NK-92 (cell line): ENCODE data around the gene ECT2L.
"Not testable (repeated sequence)": the region's sequence is repeated elsewhere in the genome, so short reads cannot be mapped to it uniquely, and the experiment has no call there.

Experiments
- DNase-seq: peaks from one replicate; lab custom pipeline; 2025; ENCODE audit not compliant: unreplicated experiment; lab: John Stamatoyannopoulos, UW

Gene ECT2L

GRCh38 chr6:138926579-138926978 lies 130.7 kb downstream of the ECT2L start:
- DNase-seq = no peak

- no peak for DNase-seq
Measured at GRCh38 chr6:138931660-138932059, 135.8 kb downstream of the ECT2L start.

- not testable (repeated sequence) for DNase-seq
Measured at GRCh38 chr6:138936873-138937272, 141.0 kb downstream of the ECT2L start.

GRCh38 chr6:138943089-138943625 lies 147.3 kb downstream of the ECT2L start:
- DNase-seq = no peak

GRCh38 chr6:138944412-138944811 lies 148.5 kb downstream of the ECT2L start:
- no peak for DNase-seq

- no peak for DNase-seq
Measured at GRCh38 chr6:138945354-138945753, 149.5 kb downstream of the ECT2L start.

DNA sequence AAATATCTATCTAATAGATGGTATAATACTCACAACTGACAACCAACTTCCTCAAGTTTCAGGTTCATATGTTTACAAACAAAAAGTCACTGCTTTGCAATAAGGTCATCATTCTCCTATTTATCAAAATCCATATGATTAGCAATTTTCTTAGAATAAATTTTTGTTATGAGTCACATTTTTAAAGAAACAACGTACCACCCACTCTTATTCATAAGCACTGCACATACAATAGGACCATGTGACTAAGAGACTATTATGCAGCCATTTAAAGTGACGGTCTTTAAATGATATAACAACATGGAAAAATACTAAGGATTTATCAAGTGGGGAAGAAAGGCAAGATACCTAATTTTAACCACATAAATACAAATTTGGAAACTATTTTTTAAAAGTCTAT lies 152.1 kb downstream of the ECT2L start:
- no peak for DNase-seq

DNA sequence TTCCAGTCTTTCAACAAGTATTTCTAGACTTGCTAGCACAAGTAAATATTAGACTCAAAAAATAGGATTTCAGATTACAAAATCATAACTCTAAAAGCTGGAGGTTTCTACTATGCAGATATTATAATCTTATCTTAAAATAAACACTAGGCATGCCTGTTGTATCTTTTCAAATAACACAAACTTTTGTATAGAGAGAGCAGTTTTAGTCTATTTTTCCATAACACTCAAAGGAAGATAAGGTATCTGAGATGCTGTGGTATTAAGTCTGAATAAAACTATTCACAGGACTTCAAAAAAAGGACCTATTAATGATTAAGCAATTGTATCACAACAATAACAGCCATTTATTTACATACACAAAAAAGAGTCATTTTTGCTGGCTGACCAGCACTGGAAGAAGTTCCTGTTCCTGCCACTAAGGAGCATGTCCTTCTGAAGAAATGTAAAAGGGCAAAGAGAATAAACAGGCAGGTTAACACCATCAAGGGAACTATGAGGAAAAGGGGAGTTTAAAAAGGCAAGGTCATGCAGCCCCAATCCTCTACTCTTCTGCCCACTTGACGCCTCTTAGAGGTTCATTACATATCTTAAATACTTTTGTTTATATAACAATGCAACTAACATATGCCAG lies 152.8 kb downstream of the ECT2L start:
- DNase-seq = no peak

DNA sequence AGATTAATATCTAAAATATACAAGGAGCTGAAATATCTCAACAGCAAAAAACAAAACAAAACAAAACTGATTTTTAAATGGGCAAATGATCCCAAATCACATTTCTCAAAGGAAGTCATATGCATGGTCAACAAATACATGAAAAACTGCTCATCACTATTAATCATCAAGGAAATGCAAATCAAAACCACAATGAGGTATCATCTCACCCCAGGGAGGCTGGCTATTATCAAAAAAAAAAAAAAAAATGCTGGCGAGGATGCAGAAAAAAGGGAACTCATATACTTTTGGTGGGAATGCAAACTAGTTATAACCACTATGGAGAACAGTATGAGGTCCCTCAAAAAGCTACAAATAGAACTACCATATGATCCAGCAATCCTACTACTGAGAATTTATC lies 157.6 kb downstream of the ECT2L start:
- no peak for DNase-seq
